Measurements from ENCODE around the gene STPG1. TPM values are rescaled to one million over a fixed set of nuclear protein-coding genes. Genes with fewer than 3 reads are reported as not detected.

The STPG1 gene
- total RNA-seq, 2 experiments from 2014 or later, result 1.8 to 2.4 TPM

DNA sequence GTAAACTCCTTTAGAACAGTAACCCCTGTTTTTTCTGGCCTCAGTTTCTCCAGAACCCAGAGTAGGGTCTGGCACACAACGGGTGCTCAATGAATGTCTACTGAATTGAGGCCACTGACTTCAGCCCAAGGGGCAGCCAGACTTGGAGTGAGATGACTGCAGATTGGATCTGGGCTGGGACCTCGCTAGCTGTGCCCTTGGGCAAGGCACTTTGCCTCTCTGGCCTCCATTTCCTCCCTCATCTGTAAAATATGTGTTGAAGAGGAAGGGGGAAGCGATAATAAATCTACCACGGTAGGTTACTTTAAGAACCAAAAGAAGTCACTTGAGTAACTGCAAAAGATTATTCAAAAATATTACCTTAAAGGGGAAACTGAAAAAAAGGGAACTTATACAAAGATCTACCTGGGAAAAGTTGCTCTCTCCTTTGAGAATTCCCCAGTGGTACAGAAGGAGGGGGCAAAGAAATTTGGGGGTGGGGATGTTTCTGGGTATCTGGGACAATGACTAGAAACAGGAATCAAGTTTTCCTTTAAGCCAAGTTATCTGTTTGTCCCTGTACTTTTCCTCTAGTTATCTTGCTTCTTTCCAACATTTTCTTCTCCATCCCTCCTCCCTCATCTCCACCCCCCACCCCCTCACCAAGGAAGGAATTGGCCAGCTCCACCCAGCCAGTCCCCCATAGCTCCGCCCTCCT lies 94.8 kb downstream of the STPG1 start:
- Mint-ChIP-seq H3K27me3 (peaks cover 50% of the 10 kb centered on the region), H3K36me3 (ENCODE audit: low read depth) (no peaks in the 10 kb centered on the region), H3K4me1 (ENCODE audit: low read depth) (peaks cover 54% of the 10 kb centered on the region), H3K4me3 (peak overlapping the region; percentile 65), H3K9me3 (no peaks in the 10 kb centered on the region), H3K27ac (no peak overlapping the region)
- Histone ChIP-seq H3K27me3 (ENCODE audit: control insufficient read depth in 1 of 2, insufficient read depth in 2 of 2, low read length in 2 of 2) (peaks cover 18 to 42% of the 10 kb centered on the region in 2 experiments), H3K27ac (ENCODE audit: low read depth in 1 of 2, low read length in 2 of 2) (no peak overlapping the region), H3K9me3 (ENCODE audit: control insufficient read depth in 1 of 2, insufficient read depth in 1 of 2, low read length in 2 of 2) (no peaks in the 10 kb centered on the region), H3K36me3 (ENCODE audit: insufficient read depth, low read length) (no peaks in the 10 kb centered on the region), H3K4me3 (ENCODE audit: low read length) (peak overlapping the region; percentile 13), H3K4me1 (ENCODE audit: insufficient read depth, low read length) (peaks cover 46% of the 10 kb centered on the region)
- intact Hi-C loops (cut with DNase I, micrococcal nuclease), result no loop called here
- ATAC-seq (ENCODE audit: poor library complexity) (no peak), DNase-seq (no peak)
- TF ChIP-seq, protein P1, sequence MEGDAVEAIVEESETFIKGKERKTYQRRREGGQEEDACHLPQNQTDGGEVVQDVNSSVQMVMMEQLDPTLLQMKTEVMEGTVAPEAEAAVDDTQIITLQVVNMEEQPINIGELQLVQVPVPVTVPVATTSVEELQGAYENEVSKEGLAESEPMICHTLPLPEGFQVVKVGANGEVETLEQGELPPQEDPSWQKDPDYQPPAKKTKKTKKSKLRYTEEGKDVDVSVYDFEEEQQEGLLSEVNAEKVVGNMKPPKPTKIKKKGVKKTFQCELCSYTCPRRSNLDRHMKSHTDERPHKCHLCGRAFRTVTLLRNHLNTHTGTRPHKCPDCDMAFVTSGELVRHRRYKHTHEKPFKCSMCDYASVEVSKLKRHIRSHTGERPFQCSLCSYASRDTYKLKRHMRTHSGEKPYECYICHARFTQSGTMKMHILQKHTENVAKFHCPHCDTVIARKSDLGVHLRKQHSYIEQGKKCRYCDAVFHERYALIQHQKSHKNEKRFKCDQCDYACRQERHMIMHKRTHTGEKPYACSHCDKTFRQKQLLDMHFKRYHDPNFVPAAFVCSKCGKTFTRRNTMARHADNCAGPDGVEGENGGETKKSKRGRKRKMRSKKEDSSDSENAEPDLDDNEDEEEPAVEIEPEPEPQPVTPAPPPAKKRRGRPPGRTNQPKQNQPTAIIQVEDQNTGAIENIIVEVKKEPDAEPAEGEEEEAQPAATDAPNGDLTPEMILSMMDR (IDR thresholded peaks at IDR 0.05), result no peak
- ChIA-PET CTCF (interaction anchor here (1.2 kb wide), 1 partner anchor 10 kb away, joined by 3 read pairs; no protein-coding TSS in a partner anchor), POLR2A (no interaction called here)

DNA sequence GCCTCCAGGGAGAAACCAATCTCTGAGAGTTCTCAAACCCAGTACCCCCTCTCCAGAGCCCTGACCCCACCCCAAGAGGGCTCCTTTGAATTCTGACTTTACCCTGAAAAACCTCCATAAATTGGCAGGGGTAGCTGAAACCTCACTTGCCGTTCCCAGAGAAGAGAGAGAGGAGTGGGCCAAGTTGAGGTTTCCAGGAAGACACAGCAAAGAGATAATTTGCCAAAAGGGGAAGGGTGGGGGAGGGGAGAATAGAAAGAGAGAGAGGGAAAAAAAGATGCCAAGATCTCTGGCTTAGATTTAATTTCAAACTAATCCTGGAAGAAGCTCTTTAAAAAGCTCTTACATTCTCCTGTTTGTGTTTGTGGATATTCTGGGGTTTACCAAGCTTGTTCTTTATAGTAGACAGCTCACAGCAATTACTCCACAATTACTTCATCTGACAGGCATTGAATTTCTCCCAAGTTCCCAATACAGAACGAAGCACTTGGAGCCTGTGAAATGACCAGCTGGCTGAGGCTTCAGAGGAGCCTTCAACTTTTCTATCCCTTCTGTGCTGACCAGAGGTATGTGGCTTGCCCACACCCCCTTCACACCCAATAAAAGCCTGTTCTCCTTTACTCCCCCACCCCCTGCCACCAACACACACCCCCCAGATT lies 95.5 kb downstream of the STPG1 start:
- Mint-ChIP-seq H3K9me3 (no peaks in the 10 kb centered on the region), H3K27ac (no peak overlapping the region), H3K4me3 (no peak overlapping the region), H3K36me3 (ENCODE audit: low read depth) (no peaks in the 10 kb centered on the region), H3K4me1 (ENCODE audit: low read depth) (peaks cover 48% of the 10 kb centered on the region), H3K27me3 (peaks cover 50% of the 10 kb centered on the region)
- intact Hi-C loops (cut with DNase I, micrococcal nuclease), result no loop called here
- H3K9me3 ChIP-seq (ENCODE audit: control insufficient read depth in 1 of 2, insufficient read depth in 1 of 2, low read length in 2 of 2), result no peaks in the 10 kb centered on the region
- peaks cover 14 to 42% of the 10 kb centered on the region in 2 experiments for H3K27me3 ChIP-seq (ENCODE audit: control insufficient read depth in 1 of 2, insufficient read depth in 2 of 2, low read length in 2 of 2)
- H3K36me3 ChIP-seq (ENCODE audit: insufficient read depth, low read length), result no peaks in the 10 kb centered on the region
- TF ChIP-seq, protein P1 (IDR thresholded peaks at IDR 0.05), result no peak
- POLR2A ChIA-PET, result no interaction called here
- DNase-seq (no peak), ATAC-seq (ENCODE audit: poor library complexity) (no peak)
- no peak overlapping the region for H3K4me3 ChIP-seq (ENCODE audit: low read length)
- CTCF ChIA-PET, result interaction anchor here (0.6 kb wide), 1 partner anchor 635 kb away, joined by 3 read pairs; no protein-coding TSS in a partner anchor
- H3K27ac ChIP-seq (ENCODE audit: low read depth in 1 of 2, low read length in 2 of 2), result no peak overlapping the region
- peaks cover 46% of the 10 kb centered on the region for H3K4me1 ChIP-seq (ENCODE audit: insufficient read depth, low read length)

- ATAC-seq (ENCODE audit: poor library complexity), result no peak
Measured at GRCh38 chr1:24317081-24317480, 96.5 kb downstream of the STPG1 start.

More at GRCh38 chr1:24317081-24317480, 96.5 kb downstream of the STPG1 start:
- H3K9me3 Mint-ChIP-seq, result no peaks in the 10 kb centered on the region
- POLR2A ChIA-PET, result no interaction called here
- H3K4me3 Mint-ChIP-seq, result no peak overlapping the region
- Histone ChIP-seq H3K27me3 (ENCODE audit: control insufficient read depth in 1 of 2, insufficient read depth in 2 of 2, low read length in 2 of 2) (peaks cover 13 to 42% of the 10 kb centered on the region in 2 experiments), H3K9me3 (ENCODE audit: control insufficient read depth in 1 of 2, insufficient read depth in 1 of 2, low read length in 2 of 2) (no peaks in the 10 kb centered on the region), H3K4me3 (ENCODE audit: low read length) (no peak overlapping the region), H3K4me1 (ENCODE audit: insufficient read depth, low read length) (peaks cover 36% of the 10 kb centered on the region), H3K36me3 (ENCODE audit: insufficient read depth, low read length) (no peaks in the 10 kb centered on the region), H3K27ac (ENCODE audit: low read depth in 1 of 2, low read length in 2 of 2) (no peak overlapping the region)
- intact Hi-C loops (cut with DNase I, micrococcal nuclease), result no loop called here
- peaks cover 37% of the 10 kb centered on the region for H3K4me1 Mint-ChIP-seq (ENCODE audit: low read depth)
- no peak for DNase-seq
- CTCF ChIA-PET, result no interaction called here
- TF ChIP-seq, protein P1 (IDR thresholded peaks at IDR 0.05), result no peak
- H3K27me3 Mint-ChIP-seq, result peaks cover 50% of the 10 kb centered on the region
- no peaks in the 10 kb centered on the region for H3K36me3 Mint-ChIP-seq (ENCODE audit: low read depth)
- no peak overlapping the region for H3K27ac Mint-ChIP-seq
